ENCODE measurements around the gene ZFP3.
"Not testable (repeated sequence)": the region's sequence is repeated elsewhere in the genome, so short reads cannot be mapped to it uniquely, and the experiment has no call there.

- TF ChIP-seq YY1 (IDR thresholded peaks at IDR 0.05; ENCODE audit: insufficient read depth, insufficient read length); SUZ12 (IDR thresholded peaks at IDR 0.05; ENCODE audit: extremely low read depth, insufficient read depth, insufficient read length): not testable (repeated sequence)
Measured at GRCh38 chr17:5133961-5134360, 55.7 kb downstream of the ZFP3 start.
